GM12865 (cell line): ENCODE data around the gene COPS3.
A peak's percentile ranks its signal among the peaks of the same experiment; 100 is the strongest.

ENCODE experiments used
- DNase-seq: peaks from one replicate; pipeline ENCODE4 v3.0.0; 2010; ENCODE audit warnings: low read depth
- H3K4me3 ChIP-seq: 2 replicates; pipeline ENCODE4 v1.5.1; 2011; ENCODE audit warnings: mild to moderate bottlenecking, low read depth, low read length, control low read depth
- TF ChIP-seq, protein P1 (sequence below): IDR thresholded peaks from 2 replicates; pipeline ENCODE4 v1.5.1; 2011; ENCODE audit warnings: low read length, control low read depth, low read depth, inconsistent platforms; ENCODE audit not compliant: insufficient read depth; ENCODE audit errors: missing control alignments

The COPS3 gene

DNA sequence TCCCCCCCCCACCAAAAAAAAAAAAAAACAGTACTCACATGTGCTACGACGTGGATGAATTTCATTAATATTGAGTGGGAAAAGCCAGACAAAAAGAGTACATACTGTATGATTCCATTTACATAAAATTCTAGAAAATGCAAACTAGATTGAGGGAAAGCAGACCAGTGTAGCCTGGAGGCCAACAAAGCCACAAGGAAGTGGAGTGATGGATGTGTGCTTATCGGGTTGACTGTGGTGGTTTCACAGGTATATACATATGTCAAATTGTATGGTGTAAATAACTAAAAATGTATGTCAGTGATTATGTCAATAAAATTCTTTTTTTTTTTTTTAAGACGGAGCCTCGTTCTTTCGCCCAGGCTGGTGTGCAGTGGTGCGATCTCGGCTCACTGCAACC is 73.0 kb downstream of the COPS3 start:
- H3K4me3 ChIP-seq = no peak overlapping the region
- no peak for DNase-seq
- TF ChIP-seq, protein P1, sequence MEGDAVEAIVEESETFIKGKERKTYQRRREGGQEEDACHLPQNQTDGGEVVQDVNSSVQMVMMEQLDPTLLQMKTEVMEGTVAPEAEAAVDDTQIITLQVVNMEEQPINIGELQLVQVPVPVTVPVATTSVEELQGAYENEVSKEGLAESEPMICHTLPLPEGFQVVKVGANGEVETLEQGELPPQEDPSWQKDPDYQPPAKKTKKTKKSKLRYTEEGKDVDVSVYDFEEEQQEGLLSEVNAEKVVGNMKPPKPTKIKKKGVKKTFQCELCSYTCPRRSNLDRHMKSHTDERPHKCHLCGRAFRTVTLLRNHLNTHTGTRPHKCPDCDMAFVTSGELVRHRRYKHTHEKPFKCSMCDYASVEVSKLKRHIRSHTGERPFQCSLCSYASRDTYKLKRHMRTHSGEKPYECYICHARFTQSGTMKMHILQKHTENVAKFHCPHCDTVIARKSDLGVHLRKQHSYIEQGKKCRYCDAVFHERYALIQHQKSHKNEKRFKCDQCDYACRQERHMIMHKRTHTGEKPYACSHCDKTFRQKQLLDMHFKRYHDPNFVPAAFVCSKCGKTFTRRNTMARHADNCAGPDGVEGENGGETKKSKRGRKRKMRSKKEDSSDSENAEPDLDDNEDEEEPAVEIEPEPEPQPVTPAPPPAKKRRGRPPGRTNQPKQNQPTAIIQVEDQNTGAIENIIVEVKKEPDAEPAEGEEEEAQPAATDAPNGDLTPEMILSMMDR = no peak

DNA sequence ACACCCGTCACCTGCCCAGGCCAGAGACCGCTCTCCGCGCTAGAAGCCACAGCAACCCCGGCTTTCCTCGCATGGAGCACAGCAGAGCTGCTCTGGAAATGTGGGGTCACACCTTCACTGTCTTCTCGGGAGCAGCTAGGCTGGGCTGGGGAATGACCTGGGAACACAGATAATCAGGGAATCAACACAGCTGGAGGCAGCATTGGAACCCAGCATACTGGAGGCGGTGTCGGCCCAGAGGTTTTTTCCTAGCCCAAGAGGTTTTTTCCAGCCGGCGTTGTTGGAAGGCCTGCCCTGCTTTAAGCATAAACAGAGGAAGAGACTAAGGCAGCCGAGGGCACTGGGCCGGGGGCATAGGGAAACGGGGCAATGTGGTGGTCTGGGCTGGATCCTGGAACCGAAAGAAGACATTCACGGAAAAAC is 74.1 kb downstream of the COPS3 start:
- no peak overlapping the region for H3K4me3 ChIP-seq
- TF ChIP-seq, protein P1 = no peak
- no peak for DNase-seq

DNA sequence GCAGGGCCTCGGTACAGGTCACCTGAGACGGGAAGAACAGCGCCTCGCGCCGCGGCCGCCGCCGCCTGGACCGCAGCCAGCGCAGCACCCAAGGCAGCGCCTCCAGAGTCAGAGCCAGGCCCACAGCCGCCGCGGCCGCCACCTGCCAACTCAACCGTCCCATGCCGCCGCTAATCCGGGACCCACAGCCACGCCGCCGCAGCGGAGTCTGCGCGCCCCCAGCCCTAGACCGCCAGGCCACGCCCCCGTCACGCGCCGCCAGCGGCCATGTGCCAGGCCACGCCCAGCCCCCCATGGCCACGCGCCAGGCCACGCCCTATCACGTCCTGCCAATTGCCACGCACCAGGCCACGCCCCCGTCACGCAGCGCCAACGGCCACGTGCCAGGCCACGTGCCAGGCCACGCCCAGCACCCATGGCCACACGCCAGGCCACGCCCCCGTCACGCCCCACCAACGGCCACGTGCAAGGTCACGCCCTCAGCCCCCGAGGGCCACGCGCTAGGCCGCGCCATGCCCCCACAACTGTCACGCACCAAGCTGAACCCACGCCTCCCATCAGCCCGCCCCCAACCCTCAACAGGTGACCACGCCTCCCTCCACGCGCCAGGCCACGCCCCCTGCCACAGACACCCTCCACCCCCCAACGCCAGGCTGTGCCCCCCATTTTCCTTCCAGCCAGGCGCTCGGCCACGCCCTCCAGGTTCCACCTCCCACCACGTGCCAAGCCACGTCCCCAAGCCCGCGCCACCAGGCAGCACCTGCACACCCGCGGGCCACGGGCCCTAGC is 74.7 kb downstream of the COPS3 start, which contains the start of gene PLD6:
Gene PLD6, minus strand, starts transcription at position 210 of the 789 bp plus-strand sequence. Its CDS starts 47 bp downstream, at position 163.
- peak; percentile 98 for DNase-seq
- TF ChIP-seq, protein P1 = no peak
- peak within 1 kb of the TSS; percentile 76 for H3K4me3 ChIP-seq

DNA sequence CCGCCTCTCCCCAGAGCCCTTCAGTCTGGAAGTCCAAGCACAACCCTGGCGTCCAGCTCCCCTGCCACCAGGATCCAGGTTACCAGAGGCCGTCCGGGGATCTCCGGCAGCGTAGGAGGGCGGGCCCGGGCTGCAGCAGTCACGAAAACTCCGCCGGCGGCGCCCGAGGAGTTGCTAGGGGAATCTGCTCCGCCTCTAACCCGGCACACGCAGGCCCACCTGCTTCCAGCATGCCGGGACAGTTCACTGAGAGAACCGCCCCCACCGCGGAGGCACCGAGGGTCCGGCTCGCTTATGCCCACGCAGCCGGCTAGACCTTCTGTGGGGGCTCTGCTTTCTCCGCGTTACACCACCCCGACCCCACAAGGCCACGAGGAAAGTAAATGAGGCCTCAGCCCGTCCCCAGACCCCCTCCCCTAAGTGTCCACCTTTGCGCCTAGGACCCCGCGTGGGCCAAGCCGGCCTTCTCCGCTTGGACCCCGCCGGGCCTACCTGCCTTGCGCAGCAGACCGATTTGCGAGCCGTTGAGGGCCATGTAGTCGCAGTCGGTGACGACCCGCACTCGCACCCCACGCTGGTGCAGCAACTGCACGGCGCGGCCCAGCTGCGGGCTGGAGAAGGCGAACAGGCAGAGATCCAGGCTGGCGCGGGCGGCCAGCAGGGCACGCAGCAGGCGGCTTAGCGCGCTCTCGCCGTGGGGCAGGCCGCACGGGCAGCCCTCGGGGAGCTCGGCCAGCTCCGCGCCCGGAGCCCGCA is 75.5 kb downstream of the COPS3 start:
- TF ChIP-seq, protein P1 = no peak
- peak; percentile 90 for DNase-seq

DNA sequence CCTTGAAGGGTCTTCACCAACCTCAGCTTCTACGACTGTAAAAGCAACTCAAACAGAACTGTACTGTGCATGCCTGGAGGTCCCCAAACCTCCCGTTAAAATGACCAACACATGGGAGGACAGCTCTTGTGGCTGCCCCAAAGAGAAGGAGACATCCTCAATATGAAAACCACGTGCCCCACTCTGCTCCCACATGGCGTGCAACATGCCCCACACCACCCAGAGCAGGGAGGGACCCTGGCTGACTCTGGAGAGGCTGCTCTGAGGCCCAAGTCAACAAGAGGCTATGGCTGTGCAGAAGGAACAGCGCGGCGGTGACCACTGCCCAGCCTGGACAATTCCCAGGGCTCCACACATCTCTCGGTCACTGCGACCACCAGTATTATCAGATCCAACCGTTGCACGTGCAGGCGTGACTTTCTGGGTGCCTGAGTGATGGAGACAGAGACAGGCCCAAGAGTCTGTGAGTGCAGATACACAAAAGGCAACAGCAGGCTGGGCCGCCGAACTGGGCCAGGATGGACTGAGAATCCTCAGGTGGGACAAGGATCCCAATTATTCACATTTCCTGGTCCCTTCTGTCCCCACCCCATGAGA is 76.3 kb downstream of the COPS3 start:
- TF ChIP-seq, protein P1 = no peak
- H3K4me3 ChIP-seq = peak overlapping the region; percentile 76
- DNase-seq = no peak

More for the DNA sequence above, 75.5 kb downstream of the COPS3 start:
- H3K4me3 ChIP-seq = peak overlapping the region; percentile 76

DNA sequence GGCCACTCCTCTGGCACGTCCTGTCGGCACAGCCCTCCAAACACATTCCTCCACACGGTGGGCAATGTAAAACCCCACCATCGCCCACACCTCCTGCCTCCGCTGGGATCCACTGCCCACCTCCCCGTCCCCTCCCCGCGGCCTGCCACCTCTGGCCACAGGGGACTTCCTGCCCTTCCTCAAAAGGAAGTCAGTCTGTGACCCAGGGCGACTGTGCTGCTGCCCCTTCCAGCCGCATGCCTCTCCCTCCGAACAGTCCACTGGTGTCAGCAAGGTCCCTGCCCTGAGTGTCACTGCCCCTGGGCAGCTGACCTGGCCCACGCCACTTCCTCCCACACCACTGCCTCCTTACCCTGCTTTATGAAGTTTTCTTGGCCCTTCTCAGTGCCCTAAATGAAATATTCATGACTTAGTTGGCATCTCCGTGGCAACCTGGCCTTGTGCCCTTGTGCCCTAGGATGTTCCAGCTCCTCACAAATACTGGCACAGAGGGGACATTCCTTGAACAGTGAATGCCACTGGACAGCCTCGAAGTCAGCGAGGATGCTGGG is 76.9 kb downstream of the COPS3 start:
- peak; percentile 13 for DNase-seq
- peak overlapping the region; percentile 76 for H3K4me3 ChIP-seq
- TF ChIP-seq, protein P1 = no peak
